CD4-positive, alpha-beta T cell treated with Interleukin-15 for 4 hours (primary cell): Measurements from ENCODE around the gene KCNH1.

Experiments used
- DNase-seq: peaks from one replicate; pipeline ENCODE4 v3.0.0-alpha.2; 2020; ENCODE audit warnings: low spot score

Gene KCNH1

GRCh38 chr1:210917560-210918169, 216.3 kb downstream of the KCNH1 start:
- no peak for DNase-seq

- no peak for DNase-seq
Measured at GRCh38 chr1:210916548-210916947, 217.4 kb downstream of the KCNH1 start.

GRCh38 chr1:210915890-210916507, 217.9 kb downstream of the KCNH1 start:
- no peak for DNase-seq

GRCh38 chr1:210912752-210913151, 221.2 kb downstream of the KCNH1 start:
- no peak for DNase-seq

GRCh38 chr1:210910020-210910575, 223.8 kb downstream of the KCNH1 start:
- no peak for DNase-seq

- DNase-seq = no peak
Measured at GRCh38 chr1:210908791-210909190, 225.2 kb downstream of the KCNH1 start.

GRCh38 chr1:210908257-210908656, 225.7 kb downstream of the KCNH1 start:
- no peak for DNase-seq

- no peak for DNase-seq
Measured at GRCh38 chr1:210907251-210907805, 226.6 kb downstream of the KCNH1 start.

GRCh38 chr1:210905944-210906453, 227.9 kb downstream of the KCNH1 start:
- no peak for DNase-seq

- no peak for DNase-seq
Measured at GRCh38 chr1:210905365-210905904, 228.5 kb downstream of the KCNH1 start.

GRCh38 chr1:210901981-210902770, 231.8 kb downstream of the KCNH1 start:
- no peak for DNase-seq

GRCh38 chr1:210900820-210901219, 233.1 kb downstream of the KCNH1 start:
- no peak for DNase-seq

- no peak for DNase-seq
Measured at GRCh38 chr1:210900079-210900478, 233.9 kb downstream of the KCNH1 start.

- no peak for DNase-seq
Measured at GRCh38 chr1:210899676-210900075, 234.3 kb downstream of the KCNH1 start.

- no peak for DNase-seq
Measured at GRCh38 chr1:210898473-210898872, 235.5 kb downstream of the KCNH1 start.

- DNase-seq = no peak
Measured at GRCh38 chr1:210883821-210884220, 250.1 kb downstream of the KCNH1 start.

GRCh38 chr1:210882414-210883221, 251.3 kb downstream of the KCNH1 start:
- DNase-seq = no peak

GRCh38 chr1:210878564-210878963, 255.4 kb downstream of the KCNH1 start:
- no peak for DNase-seq

GRCh38 chr1:210876275-210876674, 257.7 kb downstream of the KCNH1 start:
- DNase-seq = no peak

GRCh38 chr1:210866532-210866931, 267.4 kb downstream of the KCNH1 start:
- no peak for DNase-seq

GRCh38 chr1:210857705-210858104, 276.2 kb downstream of the KCNH1 start:
- DNase-seq = no peak
